GM23338 (cell line): ENCODE measurements around the gene SOD3. TPM values are rescaled to one million over a fixed set of nuclear protein-coding genes. Genes with fewer than 3 reads are reported as not detected.

Experiments used
- ATAC-seq: fragments of 200-7000 bp; cut with Tn5 transposase; 3 replicates; pipeline ENCODE4 v1.9.1; 2020
- DNase-seq: peaks from one replicate; pipeline ENCODE4 v3.0.0-alpha.2; 2015; ENCODE audit warnings: low spot score
- H2AFZ ChIP-seq: fragments of 200-600 bp; sonication (generic); 2 replicates; pipeline ENCODE4 v1.8.0; 2016; ENCODE audit warnings: antibody characterized with exemption, mild to moderate bottlenecking, moderate library complexity
- H3F3A ChIP-seq: fragments of 200-600 bp; sonication (generic); replicated peaks from 2 replicates; pipeline ENCODE4 v1.8.0; 2017; ENCODE audit warnings: antibody characterized with exemption, mixed run types, low read depth
- H3K27ac ChIP-seq: fragments of 200-600 bp; sonication (generic); 2 replicates; pipeline ENCODE4 v1.6.1; 2016; ENCODE audit warnings: low read depth
- H3K27me3 ChIP-seq: fragments of 200-600 bp; sonication (generic); 2 replicates; pipeline ENCODE4 v1.8.0; 2016; ENCODE audit warnings: mild to moderate bottlenecking, mixed run types, moderate library complexity; ENCODE audit not compliant: insufficient read depth
- H3K36me3 ChIP-seq: fragments of 200-600 bp; sonication (generic); 2 replicates; pipeline ENCODE4 v1.8.0; 2016; ENCODE audit warnings: mild to moderate bottlenecking; ENCODE audit not compliant: insufficient read depth
- H3K4me1 ChIP-seq: fragments of 200-600 bp; sonication (generic); 2 replicates; pipeline ENCODE4 v1.8.0; 2016; ENCODE audit warnings: mild to moderate bottlenecking, moderate library complexity; ENCODE audit not compliant: insufficient read depth
- H3K4me2 ChIP-seq: fragments of 200-600 bp; sonication (generic); 2 replicates; pipeline ENCODE4 v1.7.1; 2017; ENCODE audit warnings: mixed run types
- H3K4me3 ChIP-seq: fragments of 200-600 bp; sonication (generic); 2 replicates; pipeline ENCODE4 v1.6.1; 2016; ENCODE audit warnings: mixed run types
- H3K79me2 ChIP-seq: fragments of 200-600 bp; sonication (generic); replicated peaks from 2 replicates; pipeline ENCODE4 v1.8.0; 2017; ENCODE audit warnings: mild to moderate bottlenecking; ENCODE audit not compliant: insufficient read depth
- H3K9me2 ChIP-seq: fragments of 200-600 bp; sonication (generic); 2 replicates; pipeline ENCODE4 v1.8.0; 2017; ENCODE audit not compliant: insufficient read depth
- H4K20me1 ChIP-seq: fragments of 200-600 bp; sonication (generic); replicated peaks from 2 replicates; pipeline ENCODE4 v1.8.0; 2017; ENCODE audit warnings: mild to moderate bottlenecking; ENCODE audit not compliant: insufficient read depth
- H3K27ac Mint-ChIP-seq: 2 replicates; pipeline ENCODE4 v1.8.0; 2020; ENCODE audit warnings: inconsistent platforms, mild to moderate bottlenecking, moderate library complexity, mixed read lengths
- H3K27me3 Mint-ChIP-seq: 3 replicates; pipeline ENCODE4 v1.8.0; 2022; ENCODE audit warnings: low read depth, mild to moderate bottlenecking, moderate library complexity, mixed read lengths, inconsistent platforms; ENCODE audit not compliant: insufficient read depth, poor library complexity
- H3K36me3 Mint-ChIP-seq: 3 replicates; pipeline ENCODE4 v1.8.0; 2021; ENCODE audit warnings: low read depth, mild to moderate bottlenecking, inconsistent platforms, moderate library complexity, mixed read lengths
- H3K4me1 Mint-ChIP-seq: 3 replicates; pipeline ENCODE4 v1.8.0; 2020; ENCODE audit warnings: mild to moderate bottlenecking, inconsistent platforms, mixed read lengths
- H3K4me3 Mint-ChIP-seq: 3 replicates; pipeline ENCODE4 v1.8.0; 2021; ENCODE audit warnings: moderate library complexity, mild to moderate bottlenecking, inconsistent platforms, mixed read lengths
- H3K9me3 Mint-ChIP-seq: 3 replicates; pipeline ENCODE4 v1.8.0; 2020; ENCODE audit warnings: moderate library complexity, mild to moderate bottlenecking, inconsistent platforms, mixed read lengths
- CREB1 ChIP-seq: fragments of 250-450 bp; sonication (Bioruptor Pico); IDR thresholded peaks from 2 replicates; pipeline ENCODE4 v1.5.0; 2020; ENCODE audit warnings: low read depth, mild to moderate bottlenecking, moderate library complexity
- CTCF ChIP-seq, 2 experiments: fragments of 200-600 bp in 1 of 2; sonication (generic) in 1 of 2; conservative IDR thresholded peaks; 2 replicates each; pipeline versions ENCODE4 v1.5.1 to v1.6.1; 2016 to 2017; ENCODE audit warnings: antibody characterized with exemption in 2 of 2, low read depth in 2 of 2, mild to moderate bottlenecking in 2 of 2, moderate library complexity in 1 of 2
- ETS1 ChIP-seq: IDR thresholded peaks from 2 replicates; pipeline ENCODE4 v1.6.1; 2016; ENCODE audit warnings: antibody characterized with exemption
- EZH2 ChIP-seq: fragments of 200-600 bp; sonication (generic); IDR thresholded peaks from one replicate; pipeline ENCODE4 v1.8.0; 2017; ENCODE audit warnings: antibody characterized with exemption, mild to moderate bottlenecking, low read depth; ENCODE audit not compliant: unreplicated experiment
- EZH2phosphoT487 ChIP-seq: fragments of 200-600 bp; sonication (generic); IDR thresholded peaks from one replicate; pipeline ENCODE4 v1.8.1; 2018; ENCODE audit warnings: antibody characterized with exemption; ENCODE audit not compliant: unreplicated experiment
- POLR2AphosphoS5 ChIP-seq: IDR thresholded peaks from 2 replicates; pipeline ENCODE4 v1.6.1; 2016; ENCODE audit warnings: antibody characterized with exemption, low read depth
- REST ChIP-seq: IDR thresholded peaks from one replicate; pipeline ENCODE4 v1.6.1; 2018; ENCODE audit warnings: antibody characterized with exemption; ENCODE audit not compliant: unreplicated experiment
- ZNF331 ChIP-seq: fragments of 250-450 bp; sonication (Bioruptor Pico); IDR thresholded peaks from 2 replicates; pipeline ENCODE4 v1.5.0; 2020; ENCODE audit warnings: low read depth, mild to moderate bottlenecking, moderate library complexity
- polyA plus RNA-seq: library from polyadenylated mRNA; unstranded; fragments of >200 nt; fragmentation: Nextera tagmentation; extraction: Ambion mirVana; gene quantifications from 2 replicates; pipeline ENCODE4 v1.2.1, GENCODE V29; 2016
- total RNA-seq: library from RNA; depleted of rRNA; stranded (reverse); fragments of >200 nt; shearing (Covaris generic); gene quantifications from 2 replicates; pipeline ENCODE4 v1.2.3, GENCODE V29; 2014
- TF ChIP-seq, protein P1 (sequence below): fragments of 250-450 bp; sonication (Bioruptor Pico); IDR thresholded peaks from 2 replicates; pipeline ENCODE4 v1.5.0; 2020; ENCODE audit warnings: mild to moderate bottlenecking, moderate library complexity

SOD3 gene
- total and polyA plus RNA-seq, 2 experiments from 2014 or later: 7.5 to 11.8 TPM

DNA sequence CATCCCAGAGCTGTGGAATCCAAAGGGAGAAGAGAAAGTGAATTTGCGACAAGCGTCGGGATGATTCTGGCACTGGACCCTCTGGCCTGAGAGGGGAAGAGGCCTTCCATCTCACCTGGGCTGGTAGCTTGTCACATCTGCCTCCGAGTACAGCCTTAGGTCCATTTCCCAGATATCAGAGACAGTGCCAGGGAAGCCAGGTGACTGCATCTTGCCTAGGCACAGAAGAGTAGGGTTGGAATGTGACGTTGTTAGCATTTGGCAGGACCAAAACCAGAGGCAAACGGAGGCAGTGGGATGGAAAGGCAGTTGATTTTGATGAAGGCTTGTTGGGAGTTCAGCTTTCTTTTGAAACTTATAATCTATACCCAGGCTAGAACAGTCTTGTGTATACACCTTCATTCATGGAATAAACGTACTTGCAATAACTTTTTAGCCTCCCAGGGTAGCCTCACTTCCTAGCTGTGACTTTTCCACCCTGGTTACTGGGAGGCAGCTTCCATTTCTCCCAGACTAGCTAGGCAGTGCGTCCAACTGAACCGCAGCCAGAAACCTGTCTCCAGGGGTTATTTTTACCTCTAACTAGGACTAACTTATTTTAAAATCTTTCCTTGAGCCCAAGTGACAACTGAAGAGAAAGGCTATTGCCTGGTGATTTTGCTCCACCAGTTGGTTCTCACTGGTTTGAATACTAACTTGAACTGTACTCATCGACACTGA lies 5.9 kb downstream of the SOD3 start (continued):
- TF ChIP-seq, protein P1, sequence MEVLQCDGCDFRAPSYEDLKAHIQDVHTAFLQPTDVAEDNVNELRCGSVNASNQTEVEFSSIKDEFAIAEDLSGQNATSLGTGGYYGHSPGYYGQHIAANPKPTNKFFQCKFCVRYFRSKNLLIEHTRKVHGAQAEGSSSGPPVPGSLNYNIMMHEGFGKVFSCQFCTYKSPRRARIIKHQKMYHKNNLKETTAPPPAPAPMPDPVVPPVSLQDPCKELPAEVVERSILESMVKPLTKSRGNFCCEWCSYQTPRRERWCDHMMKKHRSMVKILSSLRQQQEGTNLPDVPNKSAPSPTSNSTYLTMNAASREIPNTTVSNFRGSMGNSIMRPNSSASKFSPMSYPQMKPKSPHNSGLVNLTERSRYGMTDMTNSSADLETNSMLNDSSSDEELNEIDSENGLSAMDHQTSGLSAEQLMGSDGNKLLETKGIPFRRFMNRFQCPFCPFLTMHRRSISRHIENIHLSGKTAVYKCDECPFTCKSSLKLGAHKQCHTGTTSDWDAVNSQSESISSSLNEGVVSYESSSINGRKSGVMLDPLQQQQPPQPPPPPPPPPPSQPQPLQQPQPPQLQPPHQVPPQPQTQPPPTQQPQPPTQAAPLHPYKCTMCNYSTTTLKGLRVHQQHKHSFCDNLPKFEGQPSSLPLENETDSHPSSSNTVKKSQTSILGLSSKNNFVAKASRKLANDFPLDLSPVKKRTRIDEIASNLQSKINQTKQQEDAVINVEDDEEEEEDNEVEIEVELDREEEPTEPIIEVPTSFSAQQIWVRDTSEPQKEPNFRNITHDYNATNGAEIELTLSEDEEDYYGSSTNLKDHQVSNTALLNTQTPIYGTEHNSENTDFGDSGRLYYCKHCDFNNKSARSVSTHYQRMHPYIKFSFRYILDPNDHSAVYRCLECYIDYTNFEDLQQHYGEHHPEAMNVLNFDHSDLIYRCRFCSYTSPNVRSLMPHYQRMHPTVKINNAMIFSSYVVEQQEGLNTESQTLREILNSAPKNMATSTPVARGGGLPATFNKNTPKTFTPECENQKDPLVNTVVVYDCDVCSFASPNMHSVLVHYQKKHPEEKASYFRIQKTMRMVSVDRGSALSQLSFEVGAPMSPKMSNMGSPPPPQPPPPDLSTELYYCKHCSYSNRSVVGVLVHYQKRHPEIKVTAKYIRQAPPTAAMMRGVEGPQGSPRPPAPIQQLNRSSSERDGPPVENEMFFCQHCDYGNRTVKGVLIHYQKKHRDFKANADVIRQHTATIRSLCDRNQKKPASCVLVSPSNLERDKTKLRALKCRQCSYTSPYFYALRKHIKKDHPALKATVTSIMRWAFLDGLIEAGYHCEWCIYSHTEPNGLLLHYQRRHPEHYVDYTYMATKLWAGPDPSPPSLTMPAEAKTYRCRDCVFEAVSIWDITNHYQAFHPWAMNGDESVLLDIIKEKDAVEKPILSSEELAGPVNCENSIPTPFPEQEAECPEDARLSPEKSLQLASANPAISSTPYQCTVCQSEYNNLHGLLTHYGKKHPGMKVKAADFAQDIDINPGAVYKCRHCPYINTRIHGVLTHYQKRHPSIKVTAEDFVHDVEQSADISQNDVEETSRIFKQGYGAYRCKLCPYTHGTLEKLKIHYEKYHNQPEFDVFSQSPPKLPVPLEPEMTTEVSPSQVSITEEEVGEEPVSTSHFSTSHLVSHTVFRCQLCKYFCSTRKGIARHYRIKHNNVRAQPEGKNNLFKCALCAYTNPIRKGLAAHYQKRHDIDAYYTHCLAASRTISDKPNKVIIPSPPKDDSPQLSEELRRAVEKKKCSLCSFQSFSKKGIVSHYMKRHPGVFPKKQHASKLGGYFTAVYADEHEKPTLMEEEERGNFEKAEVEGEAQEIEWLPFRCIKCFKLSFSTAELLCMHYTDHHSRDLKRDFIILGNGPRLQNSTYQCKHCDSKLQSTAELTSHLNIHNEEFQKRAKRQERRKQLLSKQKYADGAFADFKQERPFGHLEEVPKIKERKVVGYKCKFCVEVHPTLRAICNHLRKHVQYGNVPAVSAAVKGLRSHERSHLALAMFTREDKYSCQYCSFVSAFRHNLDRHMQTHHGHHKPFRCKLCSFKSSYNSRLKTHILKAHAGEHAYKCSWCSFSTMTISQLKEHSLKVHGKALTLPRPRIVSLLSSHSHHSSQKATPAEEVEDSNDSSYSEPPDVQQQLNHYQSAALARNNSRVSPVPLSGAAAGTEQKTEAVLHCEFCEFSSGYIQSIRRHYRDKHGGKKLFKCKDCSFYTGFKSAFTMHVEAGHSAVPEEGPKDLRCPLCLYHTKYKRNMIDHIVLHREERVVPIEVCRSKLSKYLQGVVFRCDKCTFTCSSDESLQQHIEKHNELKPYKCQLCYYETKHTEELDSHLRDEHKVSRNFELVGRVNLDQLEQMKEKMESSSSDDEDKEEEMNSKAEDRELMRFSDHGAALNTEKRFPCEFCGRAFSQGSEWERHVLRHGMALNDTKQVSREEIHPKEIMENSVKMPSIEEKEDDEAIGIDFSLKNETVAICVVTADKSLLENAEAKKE: no peak

- Mint-ChIP-seq H3K4me3 (no peak overlapping the region), H3K27ac (no peak overlapping the region), H3K4me1 (peaks cover 34% of the 10 kb centered on the region), H3K36me3 (peaks cover 2% of the 10 kb centered on the region; the same call in 1 of the 3 replicates), H3K9me3 (peaks cover 3% of the 10 kb centered on the region; the same call in 1 of the 3 replicates), H3K27me3 (peaks cover 33% of the 10 kb centered on the region)
- Histone ChIP-seq H3K27ac (no peak overlapping the region), H3K4me1 (peaks cover 18% of the 10 kb centered on the region), H3K36me3 (no peaks in the 10 kb centered on the region), H3K27me3 (peaks cover 54% of the 10 kb centered on the region), H4K20me1 (no peaks in the 10 kb centered on the region), H2AFZ (no peak overlapping the region), H3K9me2 (no peaks in the 10 kb centered on the region), H3K79me2 (no peaks in the 10 kb centered on the region), H3K4me3 (no peak overlapping the region), H3K4me2 (no peak overlapping the region), H3F3A (peaks cover 5% of the 10 kb centered on the region; the same call in 1 of the 2 replicates)
- DNase-seq: no peak
- ATAC-seq: no peak
- no peak for TF ChIP-seq EZH2phosphoT487
- no peak for TF ChIP-seq ETS1
- no peak for TF ChIP-seq ZNF331 (CRISPR knock-in tag)
- no peak for TF ChIP-seq POLR2AphosphoS5
- TF ChIP-seq REST: no peak
- TF ChIP-seq EZH2: no peak
- TF ChIP-seq CREB1 (CRISPR knock-in tag): no peak
- TF ChIP-seq CTCF (conservative IDR thresholded peaks at IDR 0.05; ENCODE audit: low read depth in 2 of 2): no peak
Measured at GRCh38 chr4:24802648-24803047, 7.3 kb downstream of the SOD3 start.
